Fibroblast of mammary gland (primary cell): ENCODE data around the gene CCL8.

Source experiments
- DNase-seq: peaks from one replicate; pipeline ENCODE4 v3.0.0-alpha.2; 2010; ENCODE audit warnings: low read depth
- H3K4me3 ChIP-seq: 2 replicates; pipeline ENCODE4 v1.5.1; 2011; ENCODE audit warnings: low read depth, mild to moderate bottlenecking, low read length, moderate library complexity; ENCODE audit not compliant: control insufficient read depth
- CTCF ChIP-seq: conservative IDR thresholded peaks from 2 replicates; pipeline ENCODE4 v1.5.1; 2011; ENCODE audit warnings: low read depth, low read length, inconsistent platforms; ENCODE audit not compliant: control insufficient read depth, insufficient read depth

CCL8 gene

GRCh38 chr17:34337701-34338100, 18.5 kb downstream of the CCL8 start:
- no peak for TF ChIP-seq CTCF
- no peak overlapping the region for H3K4me3 ChIP-seq
- DNase-seq, result no peak

GRCh38 chr17:34339138-34339770, 20.0 kb downstream of the CCL8 start:
- DNase-seq, result no peak
- no peak for TF ChIP-seq CTCF
- H3K4me3 ChIP-seq, result no peak overlapping the region

GRCh38 chr17:34341916-34342315, 22.7 kb downstream of the CCL8 start:
- no peak overlapping the region for H3K4me3 ChIP-seq
- DNase-seq, result no peak
- TF ChIP-seq CTCF, result no peak

GRCh38 chr17:34347063-34347462, 27.8 kb downstream of the CCL8 start:
- TF ChIP-seq CTCF, result no peak
- DNase-seq, result no peak
- no peak overlapping the region for H3K4me3 ChIP-seq

GRCh38 chr17:34349751-34350150, 30.5 kb downstream of the CCL8 start:
- no peak for TF ChIP-seq CTCF
- no peak overlapping the region for H3K4me3 ChIP-seq
- DNase-seq, result no peak

GRCh38 chr17:34351096-34351495, 31.9 kb downstream of the CCL8 start:
- H3K4me3 ChIP-seq, result no peak overlapping the region
- TF ChIP-seq CTCF, result no peak
- DNase-seq, result peak; percentile 22

GRCh38 chr17:34352191-34352590, 33.0 kb downstream of the CCL8 start:
- TF ChIP-seq CTCF, result no peak
- H3K4me3 ChIP-seq, result no peak overlapping the region

More at GRCh38 chr17:34352191-34352590, 33.0 kb downstream of the CCL8 start:
- no peak for DNase-seq
